ENCODE data around the gene ENPP5. TPM values are rescaled to one million over a fixed set of nuclear protein-coding genes. Genes with fewer than 3 reads are reported as not detected.

ENPP5 gene
- total and polyA plus RNA-seq, 4 donors: 0.17 to 3.2 (median 0.57) TPM

- H3K27ac ChIP-seq (ENCODE audit: low read depth in 1 of 2, low read length in 2 of 2): no peak overlapping the region
- no peak for TF ChIP-seq TAF1 (conservative IDR thresholded peaks at IDR 0.05)
- TF ChIP-seq HNF4G (IDR thresholded peaks at IDR 0.05): no peak
- TF ChIP-seq JUND (IDR thresholded peaks at IDR 0.05): no peak
- no peak for TF ChIP-seq SP1 (IDR thresholded peaks at IDR 0.05)
- TF ChIP-seq, protein P1, sequence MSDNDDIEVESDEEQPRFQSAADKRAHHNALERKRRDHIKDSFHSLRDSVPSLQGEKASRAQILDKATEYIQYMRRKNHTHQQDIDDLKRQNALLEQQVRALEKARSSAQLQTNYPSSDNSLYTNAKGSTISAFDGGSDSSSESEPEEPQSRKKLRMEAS (IDR thresholded peaks at IDR 0.05): no peak
- no peak for TF ChIP-seq GABPA (IDR thresholded peaks at IDR 0.05 in 1 of 2, conservative IDR thresholded peaks at IDR 0.05 in 1 of 2)
- no peak for DNase-seq (ENCODE audit: low spot score)
- H3K27me3 ChIP-seq (ENCODE audit: control insufficient read depth in 4 of 4, insufficient read depth in 4 of 4, low read length in 3 of 4): no peaks in the 10 kb centered on the region
- WGBS: 95% methylated on average over 5 of the region's 5 CpGs
- no peak overlapping the region for H3K9ac ChIP-seq (ENCODE audit: low read depth in 1 of 2, low read length in 2 of 2)
- H3K4me3 ChIP-seq (ENCODE audit: low read depth in 1 of 3, low read length in 3 of 3): no peak overlapping the region
- H3K36me3 ChIP-seq (ENCODE audit: control insufficient read depth in 4 of 4, insufficient read depth in 3 of 4, low read depth in 1 of 4, low read length in 3 of 4): no peaks in the 10 kb centered on the region
- no peaks in the 10 kb centered on the region for H3K4me1 ChIP-seq (ENCODE audit: control insufficient read depth in 4 of 4, insufficient read depth in 4 of 4, low read length in 3 of 4)
- no peaks in the 10 kb centered on the region for H3K9me3 ChIP-seq (ENCODE audit: control insufficient read depth in 4 of 4, low read length in 3 of 4)
Observed at GRCh38 chr6:46160102-46160501, 10.7 kb downstream of the ENPP5 start.

- no peak overlapping the region for H3K4me3 ChIP-seq (ENCODE audit: low read depth in 1 of 3, low read length in 3 of 3)
- no peak for DNase-seq (ENCODE audit: low spot score)
- H3K9me3 ChIP-seq (ENCODE audit: control insufficient read depth in 4 of 4, low read length in 3 of 4): no peaks in the 10 kb centered on the region
- H3K36me3 ChIP-seq (ENCODE audit: control insufficient read depth in 4 of 4, insufficient read depth in 3 of 4, low read depth in 1 of 4, low read length in 3 of 4): no peaks in the 10 kb centered on the region
- no peaks in the 10 kb centered on the region for H3K27me3 ChIP-seq (ENCODE audit: control insufficient read depth in 4 of 4, insufficient read depth in 4 of 4, low read length in 3 of 4)
- H3K27ac ChIP-seq (ENCODE audit: low read depth in 1 of 2, low read length in 2 of 2): no peak overlapping the region
- no peak overlapping the region for H3K9ac ChIP-seq (ENCODE audit: low read depth in 1 of 2, low read length in 2 of 2)
- TF ChIP-seq EGR1 (IDR thresholded peaks at IDR 0.05; ENCODE audit: low read depth in 2 of 2) (no peak), SP1 (IDR thresholded peaks at IDR 0.05) (no peak), RAD21 (IDR thresholded peaks at IDR 0.05) (no peak), NR2F2 (IDR thresholded peaks at IDR 0.05) (no peak), ATF3 (IDR thresholded peaks at IDR 0.05) (no peak), FOXA2 (IDR thresholded peaks at IDR 0.05) (no peak), TAF1 (conservative IDR thresholded peaks at IDR 0.05) (no peak), GABPA (IDR thresholded peaks at IDR 0.05 in 1 of 2, conservative IDR thresholded peaks at IDR 0.05 in 1 of 2) (no peak), HNF4G (IDR thresholded peaks at IDR 0.05) (no peak), RXRA (IDR thresholded peaks at IDR 0.05) (no peak), JUND (IDR thresholded peaks at IDR 0.05) (no peak), FOXA1 (IDR thresholded peaks at IDR 0.05) (no peak), YY1 (IDR thresholded peaks at IDR 0.05) (no peak)
- TF ChIP-seq, protein P1 (IDR thresholded peaks at IDR 0.05): no peak
- TF ChIP-seq, protein P2, sequence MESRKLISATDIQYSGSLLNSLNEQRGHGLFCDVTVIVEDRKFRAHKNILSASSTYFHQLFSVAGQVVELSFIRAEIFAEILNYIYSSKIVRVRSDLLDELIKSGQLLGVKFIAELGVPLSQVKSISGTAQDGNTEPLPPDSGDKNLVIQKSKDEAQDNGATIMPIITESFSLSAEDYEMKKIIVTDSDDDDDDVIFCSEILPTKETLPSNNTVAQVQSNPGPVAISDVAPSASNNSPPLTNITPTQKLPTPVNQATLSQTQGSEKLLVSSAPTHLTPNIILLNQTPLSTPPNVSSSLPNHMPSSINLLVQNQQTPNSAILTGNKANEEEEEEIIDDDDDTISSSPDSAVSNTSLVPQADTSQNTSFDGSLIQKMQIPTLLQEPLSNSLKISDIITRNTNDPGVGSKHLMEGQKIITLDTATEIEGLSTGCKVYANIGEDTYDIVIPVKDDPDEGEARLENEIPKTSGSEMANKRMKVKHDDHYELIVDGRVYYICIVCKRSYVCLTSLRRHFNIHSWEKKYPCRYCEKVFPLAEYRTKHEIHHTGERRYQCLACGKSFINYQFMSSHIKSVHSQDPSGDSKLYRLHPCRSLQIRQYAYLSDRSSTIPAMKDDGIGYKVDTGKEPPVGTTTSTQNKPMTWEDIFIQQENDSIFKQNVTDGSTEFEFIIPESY (IDR thresholded peaks at IDR 0.05): no peak
- TF ChIP-seq, protein P3, sequence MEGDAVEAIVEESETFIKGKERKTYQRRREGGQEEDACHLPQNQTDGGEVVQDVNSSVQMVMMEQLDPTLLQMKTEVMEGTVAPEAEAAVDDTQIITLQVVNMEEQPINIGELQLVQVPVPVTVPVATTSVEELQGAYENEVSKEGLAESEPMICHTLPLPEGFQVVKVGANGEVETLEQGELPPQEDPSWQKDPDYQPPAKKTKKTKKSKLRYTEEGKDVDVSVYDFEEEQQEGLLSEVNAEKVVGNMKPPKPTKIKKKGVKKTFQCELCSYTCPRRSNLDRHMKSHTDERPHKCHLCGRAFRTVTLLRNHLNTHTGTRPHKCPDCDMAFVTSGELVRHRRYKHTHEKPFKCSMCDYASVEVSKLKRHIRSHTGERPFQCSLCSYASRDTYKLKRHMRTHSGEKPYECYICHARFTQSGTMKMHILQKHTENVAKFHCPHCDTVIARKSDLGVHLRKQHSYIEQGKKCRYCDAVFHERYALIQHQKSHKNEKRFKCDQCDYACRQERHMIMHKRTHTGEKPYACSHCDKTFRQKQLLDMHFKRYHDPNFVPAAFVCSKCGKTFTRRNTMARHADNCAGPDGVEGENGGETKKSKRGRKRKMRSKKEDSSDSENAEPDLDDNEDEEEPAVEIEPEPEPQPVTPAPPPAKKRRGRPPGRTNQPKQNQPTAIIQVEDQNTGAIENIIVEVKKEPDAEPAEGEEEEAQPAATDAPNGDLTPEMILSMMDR (IDR thresholded peaks at IDR 0.05; ENCODE audit: low read depth, low read length, missing input control): no peak
- no peaks in the 10 kb centered on the region for H3K4me1 ChIP-seq (ENCODE audit: control insufficient read depth in 4 of 4, insufficient read depth in 4 of 4, low read length in 3 of 4)
Observed at GRCh38 chr6:46159229-46159628, 11.6 kb downstream of the ENPP5 start.
